K562 (cell line): ENCODE measurements around the gene TCL1B.

Experiments used
- CBX3 ChIP-seq, 2 experiments: IDR thresholded peaks; 1 replicate in 1 of 2; 2 replicates in 1 of 2; pipeline ENCODE4 v1.6.1; 2012; ENCODE audit warnings: inconsistent platforms in 2 of 2, low read length in 2 of 2, borderline replicate concordance in 1 of 2, control low read depth in 1 of 2
- EGR1 ChIP-seq: fragments of 450-650 bp; conservative IDR thresholded peaks from 2 replicates; pipeline ENCODE4 v1.6.1; 2017; ENCODE audit warnings: mild to moderate bottlenecking
- PTTG1 ChIP-seq: fragments of 450-650 bp; IDR thresholded peaks from 2 replicates; pipeline ENCODE4 v1.6.1; 2016; ENCODE audit warnings: low read depth, mild to moderate bottlenecking, missing genetic modification characterization, missing compliant biosample characterization
- RFX1 ChIP-seq: fragments of 450-650 bp; IDR thresholded peaks from 2 replicates; pipeline ENCODE4 v1.6.1; 2016; ENCODE audit warnings: mild to moderate bottlenecking, moderate library complexity
- SMAD4 ChIP-seq: fragments of 250-450 bp; sonication (Bioruptor Pico); conservative IDR thresholded peaks from 2 replicates; pipeline ENCODE4 v1.8.0; 2021; ENCODE audit warnings: inconsistent platforms, mild to moderate bottlenecking, moderate library complexity
- SMARCE1 ChIP-seq: fragments of 450-650 bp; IDR thresholded peaks from 2 replicates; pipeline ENCODE4 v1.7.1; 2016; ENCODE audit warnings: mild to moderate bottlenecking
- TBP ChIP-seq: optimal IDR thresholded peaks from 2 replicates; pipeline ENCODE3; 2011; ENCODE audit warnings: low read depth, low read length, improper control_type of control experiment
- ZNF12 ChIP-seq: sonication (generic); formaldehyde crosslinking; IDR thresholded peaks from 2 replicates; pipeline ENCODE4 v1.4.0; 2020; ENCODE audit warnings: mild to moderate bottlenecking, missing genetic modification reagents
- TF ChIP-seq, protein P1 (sequence below): fragments of 450-650 bp; conservative IDR thresholded peaks from 2 replicates; pipeline ENCODE4 v1.6.1; 2016; ENCODE audit warnings: missing genetic modification characterization, low read depth, mild to moderate bottlenecking, control low read depth, missing compliant biosample characterization

DNA sequence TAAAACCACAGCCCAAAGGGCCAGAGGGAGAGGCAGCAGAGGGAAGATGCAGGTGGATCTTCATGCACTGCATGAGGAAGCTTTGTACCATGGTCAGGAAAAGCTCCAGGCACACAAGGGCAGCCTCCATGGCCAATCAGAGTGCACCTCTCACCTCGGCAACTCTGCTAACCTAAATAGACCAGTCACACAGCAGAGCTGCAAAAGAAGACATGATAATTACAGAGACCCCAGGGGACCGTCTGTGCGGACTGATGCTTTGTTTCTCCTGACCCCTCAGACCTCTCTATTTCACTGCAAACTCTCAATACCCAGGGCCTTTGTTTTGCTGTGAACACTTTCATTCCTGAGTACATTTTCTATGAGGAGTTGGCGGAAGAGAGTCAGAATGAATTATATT, 10.7 kb upstream of the TCL1B start:
- TF ChIP-seq, protein P1, sequence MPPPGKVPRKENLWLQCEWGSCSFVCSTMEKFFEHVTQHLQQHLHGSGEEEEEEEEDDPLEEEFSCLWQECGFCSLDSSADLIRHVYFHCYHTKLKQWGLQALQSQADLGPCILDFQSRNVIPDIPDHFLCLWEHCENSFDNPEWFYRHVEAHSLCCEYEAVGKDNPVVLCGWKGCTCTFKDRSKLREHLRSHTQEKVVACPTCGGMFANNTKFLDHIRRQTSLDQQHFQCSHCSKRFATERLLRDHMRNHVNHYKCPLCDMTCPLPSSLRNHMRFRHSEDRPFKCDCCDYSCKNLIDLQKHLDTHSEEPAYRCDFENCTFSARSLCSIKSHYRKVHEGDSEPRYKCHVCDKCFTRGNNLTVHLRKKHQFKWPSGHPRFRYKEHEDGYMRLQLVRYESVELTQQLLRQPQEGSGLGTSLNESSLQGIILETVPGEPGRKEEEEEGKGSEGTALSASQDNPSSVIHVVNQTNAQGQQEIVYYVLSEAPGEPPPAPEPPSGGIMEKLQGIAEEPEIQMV (tag) = no peak
- TF ChIP-seq SMAD4 (CRISPR knock-in tag) (no peak), TBP (no peak), RFX1 (no peak), SMARCE1 (no peak), CBX3 (IDR thresholded peaks at IDR 0.05; ENCODE audit: borderline replicate concordance in 1 of 2, low read length in 2 of 2) (no peak), EGR1 (no peak), ZNF12 (no peak), PTTG1 (no peak)
